Measurements from ENCODE around the gene UBXN10.

DNA sequence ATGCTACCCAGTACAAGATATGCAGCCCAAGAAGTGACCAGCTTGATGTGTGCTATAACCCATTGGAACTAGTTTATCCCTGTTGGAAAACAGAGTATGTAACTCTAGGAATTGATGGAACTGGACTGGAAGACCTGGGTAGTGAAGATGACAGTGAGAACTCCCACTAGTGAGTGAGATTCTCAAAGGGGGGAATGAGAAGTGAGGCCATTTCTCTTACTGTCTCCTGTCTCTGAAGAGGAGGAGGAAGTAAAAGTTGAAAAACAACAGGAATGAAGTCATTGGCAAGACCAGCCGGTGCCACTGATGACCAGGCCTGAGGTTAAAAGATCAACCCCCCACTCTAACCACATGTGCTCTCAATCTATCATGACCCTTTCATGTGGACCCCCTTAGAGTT, 25.9 kb upstream of the UBXN10 start:
- TF ChIP-seq POLR2AphosphoS5 (IDR thresholded peaks at IDR 0.05; ENCODE audit: borderline replicate concordance, low read depth, low read length): no peak
- TF ChIP-seq EZH2 (IDR thresholded peaks at IDR 0.05): no peak
- TF ChIP-seq FOXP2 (optimal IDR thresholded peaks at IDR 0.05; ENCODE audit: control extremely low read depth, extremely low read length, insufficient read depth): no peak

Data from SK-N-MC (cell line).